Measurements from ENCODE around the gene CARD9. TPM values are rescaled to one million over a fixed set of nuclear protein-coding genes. Genes with fewer than 3 reads are reported as not detected.

Gene CARD9
- total RNA-seq, 1 donor from 2014 or later = 10.0 TPM

DNA sequence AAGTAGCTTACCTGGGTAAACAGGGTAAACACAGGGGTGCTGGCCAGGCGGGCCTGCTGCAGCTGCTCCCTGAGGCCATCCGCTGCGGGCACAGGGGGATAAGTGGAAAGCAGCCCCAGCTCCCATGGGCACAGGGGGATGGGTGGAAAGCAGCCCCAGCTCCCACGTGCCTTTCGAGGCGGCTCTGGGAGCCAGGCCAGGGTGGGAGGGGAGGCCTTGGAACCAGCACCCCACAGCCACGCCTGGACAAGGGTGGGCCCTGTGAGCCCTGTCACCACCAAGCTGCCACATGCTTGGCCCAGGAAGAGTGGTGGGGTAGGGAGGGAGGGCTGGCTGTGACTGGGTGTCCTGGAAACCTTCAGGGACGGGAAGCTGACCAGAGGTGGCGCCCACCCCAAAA, 7.8 kb upstream of the CARD9 start:
- Histone ChIP-seq H3K27me3 (no peaks in the 10 kb centered on the region), H3K4me1 (no peaks in the 10 kb centered on the region), H3K9me3 (no peaks in the 10 kb centered on the region), H3K27ac (no peak overlapping the region), H3K36me3 (peaks cover 44% of the 10 kb centered on the region), H3K4me3 (no peak overlapping the region)
- DNase-seq = no peak
- TF ChIP-seq, protein P1, sequence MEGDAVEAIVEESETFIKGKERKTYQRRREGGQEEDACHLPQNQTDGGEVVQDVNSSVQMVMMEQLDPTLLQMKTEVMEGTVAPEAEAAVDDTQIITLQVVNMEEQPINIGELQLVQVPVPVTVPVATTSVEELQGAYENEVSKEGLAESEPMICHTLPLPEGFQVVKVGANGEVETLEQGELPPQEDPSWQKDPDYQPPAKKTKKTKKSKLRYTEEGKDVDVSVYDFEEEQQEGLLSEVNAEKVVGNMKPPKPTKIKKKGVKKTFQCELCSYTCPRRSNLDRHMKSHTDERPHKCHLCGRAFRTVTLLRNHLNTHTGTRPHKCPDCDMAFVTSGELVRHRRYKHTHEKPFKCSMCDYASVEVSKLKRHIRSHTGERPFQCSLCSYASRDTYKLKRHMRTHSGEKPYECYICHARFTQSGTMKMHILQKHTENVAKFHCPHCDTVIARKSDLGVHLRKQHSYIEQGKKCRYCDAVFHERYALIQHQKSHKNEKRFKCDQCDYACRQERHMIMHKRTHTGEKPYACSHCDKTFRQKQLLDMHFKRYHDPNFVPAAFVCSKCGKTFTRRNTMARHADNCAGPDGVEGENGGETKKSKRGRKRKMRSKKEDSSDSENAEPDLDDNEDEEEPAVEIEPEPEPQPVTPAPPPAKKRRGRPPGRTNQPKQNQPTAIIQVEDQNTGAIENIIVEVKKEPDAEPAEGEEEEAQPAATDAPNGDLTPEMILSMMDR (IDR thresholded peaks at IDR 0.05) = no peak
- ATAC-seq = no peak
- intact Hi-C loops (cut with DNase I) = no loop called here

- intact Hi-C loops (cut with DNase I) = no loop called here
- H3K9me3 ChIP-seq = no peaks in the 10 kb centered on the region
- no peak overlapping the region for H3K27ac ChIP-seq
- no peak for DNase-seq
- TF ChIP-seq, protein P1 (IDR thresholded peaks at IDR 0.05) = no peak
- no peaks in the 10 kb centered on the region for H3K4me1 ChIP-seq
- H3K27me3 ChIP-seq = no peaks in the 10 kb centered on the region
- H3K36me3 ChIP-seq = peaks cover 44% of the 10 kb centered on the region
- no peak for ATAC-seq
- no peak overlapping the region for H3K4me3 ChIP-seq
Measured at GRCh38 chr9:136380381-136380780, 6.9 kb upstream of the CARD9 start.

DNA sequence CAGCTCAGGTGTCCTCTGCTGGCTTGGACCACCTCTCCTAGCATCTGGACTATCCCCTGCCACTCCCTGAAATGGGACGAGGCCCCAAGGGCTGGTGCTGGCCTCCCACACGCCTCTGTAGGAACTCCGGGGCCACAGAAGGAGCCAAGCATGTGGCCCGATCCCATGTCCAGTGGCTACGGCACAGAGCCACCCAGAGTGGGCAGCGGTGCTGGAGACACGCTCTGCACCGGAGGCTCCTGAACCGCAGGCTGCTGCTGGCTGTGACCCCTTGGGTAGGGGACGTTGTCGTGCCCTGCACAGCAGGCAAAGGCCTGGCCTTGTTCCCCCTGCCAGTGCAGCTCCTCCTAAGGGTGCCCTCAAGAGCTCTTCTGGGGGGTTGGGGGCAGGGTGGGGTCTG, 6.4 kb upstream of the CARD9 start:
- H3K27me3 ChIP-seq = no peaks in the 10 kb centered on the region
- H3K27ac ChIP-seq = no peak overlapping the region
- no peak overlapping the region for H3K4me3 ChIP-seq
- ATAC-seq (no peak), DNase-seq (no peak)
- TF ChIP-seq, protein P1 (IDR thresholded peaks at IDR 0.05) = no peak
- no peaks in the 10 kb centered on the region for H3K9me3 ChIP-seq
- intact Hi-C loops (cut with DNase I) = no loop called here
- H3K4me1 ChIP-seq = no peaks in the 10 kb centered on the region
- peaks cover 40% of the 10 kb centered on the region for H3K36me3 ChIP-seq

- H3K4me3 ChIP-seq = no peak overlapping the region
- no peak for DNase-seq
- intact Hi-C loops (cut with DNase I) = no loop called here
- H3K9me3 ChIP-seq = no peaks in the 10 kb centered on the region
- TF ChIP-seq, protein P1 (IDR thresholded peaks at IDR 0.05) = no peak
- ATAC-seq = no peak
- no peaks in the 10 kb centered on the region for H3K27me3 ChIP-seq
- no peaks in the 10 kb centered on the region for H3K4me1 ChIP-seq
- peaks cover 36% of the 10 kb centered on the region for H3K36me3 ChIP-seq
- no peak overlapping the region for H3K27ac ChIP-seq
Measured at GRCh38 chr9:136379401-136379800, 5.9 kb upstream of the CARD9 start.

DNA sequence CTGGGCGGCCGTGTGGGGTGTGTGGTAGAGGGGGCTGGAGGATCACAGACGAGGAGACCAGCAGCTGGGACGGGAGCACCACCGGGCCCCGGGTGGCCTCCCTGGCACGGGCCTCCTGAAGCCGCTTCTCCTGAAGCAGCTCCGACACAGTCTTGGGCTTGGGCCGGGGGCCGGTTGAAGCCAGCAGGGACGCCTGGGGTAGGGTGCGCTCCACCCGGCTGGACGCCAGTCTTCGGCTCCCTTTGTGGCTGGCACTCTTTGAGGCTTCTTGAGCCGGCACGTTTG, 5.5 kb upstream of the CARD9 start:
- TF ChIP-seq, protein P1 (IDR thresholded peaks at IDR 0.05) = no peak

More for the DNA sequence above, 5.5 kb upstream of the CARD9 start:
- ATAC-seq = no peak
- intact Hi-C loops (cut with DNase I) = no loop called here
- no peak for DNase-seq
- Histone ChIP-seq H3K27me3 (no peaks in the 10 kb centered on the region), H3K4me3 (no peak overlapping the region), H3K9me3 (no peaks in the 10 kb centered on the region), H3K36me3 (peaks cover 31% of the 10 kb centered on the region), H3K27ac (no peak overlapping the region), H3K4me1 (no peaks in the 10 kb centered on the region)

Measured in upper lobe of right lung (tissue), 1 donor.